HL-60/S4 treated with phorbol 12-myristate 13-acetate at 8.2 ng/mL for 4 days and 3 days (cell line): ENCODE measurements around the gene PRRC2A.

ENCODE experiments used
- in situ Hi-C: fragments of 300-500 bp; cut with MboI; formaldehyde crosslinking; loops from 2 replicates; pipeline ENCODE4 v1.15.0; 2022; ENCODE audit warnings: low sequenced_read_pairs

The PRRC2A gene

DNA sequence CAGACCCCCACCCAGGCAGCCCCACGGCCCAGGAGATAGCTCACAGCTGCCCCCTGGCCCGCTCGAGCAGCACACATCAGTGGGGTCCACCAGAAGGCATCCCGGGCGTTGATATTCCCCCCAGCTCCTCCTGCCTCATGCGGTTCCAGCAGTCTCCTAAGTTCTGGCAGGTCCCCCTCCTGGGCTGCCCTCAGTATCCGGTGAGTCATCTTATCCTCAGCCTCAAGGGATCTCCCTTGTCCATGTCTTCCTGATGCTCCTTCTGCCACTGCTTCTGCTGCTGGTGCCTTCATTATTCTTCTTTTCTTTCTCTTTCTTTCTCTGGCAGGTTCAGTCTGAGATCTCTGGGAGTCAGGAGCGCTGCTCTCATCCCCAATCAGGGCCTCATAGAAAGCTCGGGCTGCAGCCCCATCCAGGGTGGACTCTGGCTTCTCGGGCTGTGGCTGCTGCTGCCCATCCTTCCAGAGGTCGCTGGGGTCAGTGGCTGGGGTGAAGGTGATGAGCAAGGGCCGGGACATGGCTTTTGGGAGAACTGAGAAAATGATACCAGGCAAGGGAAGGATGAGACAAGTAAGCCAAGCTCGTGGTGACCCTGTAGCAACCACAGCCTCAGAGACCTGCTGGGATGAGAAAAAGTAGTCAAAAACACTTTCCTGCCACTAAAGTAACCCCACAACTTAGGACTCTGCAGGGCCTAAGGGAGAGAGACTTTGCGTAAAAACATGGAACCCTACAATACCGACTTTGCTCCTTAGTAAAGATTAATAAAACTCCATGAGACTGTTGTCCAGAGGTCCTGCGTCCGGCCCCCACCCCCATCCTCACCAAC is 43.7 kb downstream of the PRRC2A start:
- in situ Hi-C loops, result loop anchor here (25.0 kb wide), 1 partner anchor 298 kb away; the partner anchor contains the start of genes DXO, NELFE and SKIC2

DNA sequence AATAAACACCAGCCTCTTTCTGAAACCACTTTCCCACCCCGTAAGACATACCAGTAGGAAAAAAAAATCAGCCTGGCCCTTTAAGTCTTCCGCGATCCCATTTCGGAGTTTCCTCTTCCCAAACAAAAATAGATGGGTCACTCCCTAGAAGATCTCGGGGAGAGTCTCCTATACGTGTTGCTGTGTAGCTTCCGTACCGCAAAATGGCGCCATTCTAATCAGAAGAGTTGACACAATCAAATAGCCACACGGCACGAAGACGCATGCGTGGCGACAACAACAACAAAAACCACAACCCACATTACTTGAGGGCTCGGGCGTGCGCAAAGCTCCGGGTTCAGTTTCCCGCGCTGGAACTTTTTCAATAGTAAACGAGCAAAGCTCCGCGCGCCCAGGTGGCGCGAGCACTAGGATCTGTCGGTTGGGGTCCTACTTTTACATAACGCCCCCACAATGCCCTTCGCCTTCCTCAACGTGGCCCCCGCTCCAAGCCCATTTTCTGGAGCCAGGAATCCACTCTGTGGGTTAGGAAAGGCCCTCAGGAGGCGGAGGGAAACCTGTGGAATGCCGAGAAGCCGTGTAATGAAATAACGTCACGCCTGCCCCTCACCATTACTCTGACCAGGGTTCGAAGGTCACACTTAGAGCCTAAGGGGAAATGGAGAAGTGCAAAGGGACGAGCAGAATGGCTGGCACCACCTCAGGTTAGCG is 44.4 kb downstream of the PRRC2A start, which contains the start of gene GPANK1:
Gene GPANK1 (minus strand): TSS at position 208 of the 711 bp plus-strand sequence. CDS start 519 bp downstream, outside the sequence.
- in situ Hi-C loops, result loop anchor here (25.0 kb wide), 1 partner anchor 297 kb away; the partner anchor contains the start of genes DXO, NELFE and SKIC2

DNA sequence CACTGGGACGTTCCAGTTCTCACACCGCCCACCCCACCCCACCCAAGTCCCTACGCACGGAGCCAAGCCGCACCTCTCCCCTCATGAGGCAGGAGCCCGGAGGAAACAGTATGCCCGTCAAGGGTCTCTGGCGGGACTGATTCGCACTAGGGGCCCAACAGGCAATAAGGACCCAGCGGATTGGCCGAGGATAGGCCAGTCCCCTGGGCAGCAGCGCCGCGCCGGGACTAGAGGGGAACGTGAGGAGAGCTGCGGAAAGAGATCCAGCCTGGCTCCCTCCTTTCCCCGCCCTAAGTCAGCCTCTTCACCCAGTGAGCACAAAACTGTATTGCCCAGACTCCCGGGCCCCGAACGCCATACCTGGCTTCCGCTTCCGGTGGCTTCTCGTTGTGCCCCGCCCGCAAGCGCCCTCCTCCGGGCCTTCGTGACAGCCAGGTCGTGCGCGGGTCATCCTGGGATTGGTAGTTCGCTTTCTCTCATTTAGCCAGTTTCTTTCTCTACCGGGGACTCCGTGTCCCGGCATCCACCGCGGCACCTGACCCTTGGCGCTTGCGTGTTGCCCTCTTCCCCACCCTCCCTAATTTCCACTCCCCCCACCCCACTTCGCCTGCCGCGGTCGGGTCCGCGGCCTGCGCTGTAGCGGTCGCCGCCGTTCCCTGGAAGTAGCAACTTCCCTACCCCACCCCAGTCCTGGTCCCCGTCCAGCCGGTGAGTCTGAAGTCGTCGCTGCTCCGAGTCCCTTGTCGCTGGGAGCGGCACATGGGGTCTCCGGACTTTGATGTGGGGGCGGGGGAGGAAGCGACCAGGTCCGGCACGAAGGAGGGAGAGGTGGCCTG is 45.2 kb downstream of the PRRC2A start, which contains the start of gene CSNK2B:
Gene CSNK2B (plus strand): TSS at position 580 of the 836 bp plus-strand sequence. CDS start 752 bp downstream, outside the sequence.
- in situ Hi-C loops, result loop anchor here (25.0 kb wide), 1 partner anchor 297 kb away; the partner anchor contains the start of genes DXO, NELFE and SKIC2

DNA sequence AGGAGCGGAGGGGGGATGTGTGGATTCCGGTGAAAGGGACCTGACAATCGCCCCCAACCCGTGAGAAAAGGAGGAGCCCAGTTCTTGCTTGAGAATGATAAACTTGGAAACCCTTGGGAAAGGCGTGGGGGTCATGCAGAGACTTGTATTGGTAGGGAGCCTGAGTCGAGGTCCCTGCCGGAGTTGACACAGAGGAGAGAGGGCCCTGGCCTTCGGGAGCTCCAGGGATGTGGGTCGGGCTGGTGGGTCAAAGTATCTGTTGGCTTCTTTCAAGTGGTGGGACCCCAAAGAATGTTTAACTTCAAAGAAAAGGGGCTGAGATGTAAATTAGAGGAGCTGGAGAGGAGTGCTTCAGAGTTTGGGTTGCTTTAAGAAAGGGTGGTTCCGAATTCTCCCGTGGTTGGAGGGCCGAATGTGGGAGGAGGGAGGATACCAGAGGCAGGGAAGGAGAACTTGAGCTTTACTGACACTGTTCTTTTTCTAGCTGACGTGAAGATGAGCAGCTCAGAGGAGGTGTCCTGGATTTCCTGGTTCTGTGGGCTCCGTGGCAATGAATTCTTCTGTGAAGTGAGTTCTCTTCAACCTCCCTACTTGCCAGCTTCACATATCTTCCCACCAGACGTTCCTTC is 45.9 kb downstream of the PRRC2A start:
- in situ Hi-C loops, result loop anchor here (25.0 kb wide), 1 partner anchor 296 kb away; the partner anchor contains the start of genes DXO, NELFE and SKIC2

DNA sequence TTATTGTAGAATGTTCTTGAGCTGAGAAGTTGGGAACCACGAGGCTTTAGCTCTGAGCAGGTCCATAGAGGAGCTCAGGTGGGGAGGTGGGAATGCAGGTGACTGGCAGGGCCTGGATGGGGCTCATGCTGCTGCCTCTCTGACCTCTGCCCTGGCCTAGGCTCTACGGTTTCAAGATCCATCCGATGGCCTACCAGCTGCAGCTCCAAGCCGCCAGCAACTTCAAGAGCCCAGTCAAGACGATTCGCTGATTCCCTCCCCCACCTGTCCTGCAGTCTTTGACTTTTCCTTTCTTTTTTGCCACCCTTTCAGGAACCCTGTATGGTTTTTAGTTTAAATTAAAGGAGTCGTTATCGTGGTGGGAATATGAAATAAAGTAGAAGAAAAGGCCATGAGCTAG is 49.2 kb downstream of the PRRC2A start, which contains the start of gene LY6G5B:
Gene LY6G5B (plus strand): TSS at position 301 of the 400 bp plus-strand sequence. CDS start 975 bp downstream, outside the sequence.
- in situ Hi-C loops, result loop anchor here (25.0 kb wide), 1 partner anchor 293 kb away; the partner anchor contains the start of genes DXO, NELFE and SKIC2

DNA sequence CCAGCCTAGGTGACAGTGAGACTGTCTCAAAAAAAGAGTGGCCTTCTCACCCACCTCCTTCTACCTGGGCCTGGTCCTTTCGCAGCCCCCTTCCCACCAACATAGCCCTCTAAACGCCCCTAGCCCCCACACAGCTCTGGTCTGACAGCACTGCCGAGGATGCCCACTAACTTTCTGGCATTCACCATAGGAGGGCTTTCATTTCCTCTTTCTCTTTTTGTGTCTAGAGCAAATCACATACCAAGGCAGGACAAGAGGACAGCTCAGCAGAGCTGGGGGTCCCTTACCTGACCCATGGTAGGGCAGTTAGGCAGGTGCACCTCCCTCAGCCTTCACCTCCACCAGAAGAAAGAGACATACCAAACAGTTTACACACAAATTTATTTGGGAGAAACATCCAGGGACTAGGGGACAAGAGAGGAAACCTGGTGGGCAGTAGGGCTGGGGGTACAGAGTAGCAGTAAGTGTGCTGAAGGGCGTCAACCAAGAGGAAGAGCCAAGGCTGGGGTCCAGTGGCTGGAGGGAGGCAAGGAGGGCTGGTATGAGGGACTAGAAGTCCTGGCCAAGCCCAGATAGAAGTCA is 55.9 kb downstream of the PRRC2A start:
- in situ Hi-C loops, result no loop called here

DNA sequence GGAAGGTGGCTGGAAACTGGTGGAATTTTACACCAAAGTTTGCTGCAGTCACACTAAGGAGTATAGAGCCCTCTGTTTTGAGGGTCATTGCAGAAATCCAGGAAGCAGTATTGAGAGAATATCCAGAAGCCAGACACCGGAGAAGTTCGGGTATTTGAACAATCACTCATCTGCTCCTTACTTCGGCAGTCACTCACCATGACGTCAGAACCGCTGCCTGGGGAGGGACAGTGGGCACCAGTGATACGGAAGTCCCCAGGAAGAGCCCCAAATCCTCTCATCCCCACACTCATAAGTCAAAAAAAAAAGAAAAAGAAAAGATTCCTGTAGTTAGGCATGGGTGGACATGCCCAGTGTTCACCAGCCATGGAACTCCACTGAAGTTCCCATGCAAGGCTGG is 56.4 kb downstream of the PRRC2A start:
- in situ Hi-C loops, result no loop called here

DNA sequence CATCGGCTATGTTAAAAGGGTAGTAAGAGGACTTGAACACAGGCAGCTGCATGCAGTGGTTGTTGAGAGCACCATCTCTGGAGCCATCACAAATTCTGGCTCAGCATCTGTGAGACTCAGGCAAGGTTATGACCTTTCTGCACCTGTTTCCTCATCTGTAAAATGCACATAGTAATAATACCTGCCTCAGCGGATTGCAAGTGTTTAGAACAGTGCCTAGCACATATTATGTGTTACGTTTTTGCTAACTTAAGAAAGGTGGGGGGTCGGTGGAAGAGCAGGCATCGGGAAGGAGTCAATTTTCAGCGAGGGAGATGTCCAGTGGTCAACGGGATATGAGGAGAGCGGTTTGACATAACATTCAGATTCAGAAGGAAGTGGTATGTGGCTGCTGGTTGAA is 57.4 kb downstream of the PRRC2A start:
- in situ Hi-C loops, result no loop called here

DNA sequence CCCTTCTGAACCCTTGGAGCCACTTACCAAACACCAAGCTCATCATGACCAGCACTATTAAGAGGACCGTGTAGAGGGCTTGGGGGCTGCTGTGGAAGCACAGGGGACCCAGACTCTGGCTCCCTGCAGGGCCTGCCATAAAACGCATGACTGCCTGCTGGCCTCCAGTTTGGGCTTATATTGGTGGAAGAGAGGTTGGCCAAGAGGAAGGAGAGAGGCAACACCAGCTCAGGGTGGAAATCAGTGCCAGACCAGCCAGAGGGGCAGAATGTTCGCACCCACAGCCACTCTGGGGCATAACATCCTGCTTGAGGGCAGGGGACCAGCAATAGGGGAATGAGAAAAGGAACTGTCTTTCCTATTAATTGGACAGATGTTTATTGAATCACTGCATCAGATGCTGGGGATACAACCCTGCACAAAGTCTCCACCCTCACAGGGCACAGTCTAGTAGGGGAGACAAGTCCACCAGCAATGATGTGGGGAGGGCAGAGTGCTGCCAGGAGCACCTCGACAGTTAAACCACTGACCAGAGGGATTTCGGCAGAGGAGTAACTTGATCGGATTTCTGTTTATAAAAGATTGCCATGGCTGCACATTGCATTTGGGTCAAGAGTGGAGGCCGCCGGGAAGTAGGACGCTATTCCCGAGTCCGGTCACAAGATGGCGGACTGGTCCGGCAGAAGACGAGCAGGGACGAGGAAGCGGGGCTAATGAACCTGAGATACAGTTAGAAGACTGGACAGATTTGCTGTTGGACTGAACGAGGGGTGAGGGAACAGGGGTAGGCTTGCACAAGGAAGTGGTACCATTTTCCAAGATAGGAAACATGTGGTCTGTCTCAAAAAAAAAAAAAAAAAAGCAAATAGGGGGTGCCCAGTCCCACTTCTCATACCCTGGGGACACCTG is 60.0 kb downstream of the PRRC2A start, which contains the start of gene LY6G5C:
Gene LY6G5C (minus strand): TSS at position 842 of the 909 bp plus-strand sequence. CDS start 694 bp downstream, at position 148.
- in situ Hi-C loops, result loop anchor here (10.0 kb wide), 1 partner anchor 84 kb away; the partner anchor contains the start of gene SAPCD1

DNA sequence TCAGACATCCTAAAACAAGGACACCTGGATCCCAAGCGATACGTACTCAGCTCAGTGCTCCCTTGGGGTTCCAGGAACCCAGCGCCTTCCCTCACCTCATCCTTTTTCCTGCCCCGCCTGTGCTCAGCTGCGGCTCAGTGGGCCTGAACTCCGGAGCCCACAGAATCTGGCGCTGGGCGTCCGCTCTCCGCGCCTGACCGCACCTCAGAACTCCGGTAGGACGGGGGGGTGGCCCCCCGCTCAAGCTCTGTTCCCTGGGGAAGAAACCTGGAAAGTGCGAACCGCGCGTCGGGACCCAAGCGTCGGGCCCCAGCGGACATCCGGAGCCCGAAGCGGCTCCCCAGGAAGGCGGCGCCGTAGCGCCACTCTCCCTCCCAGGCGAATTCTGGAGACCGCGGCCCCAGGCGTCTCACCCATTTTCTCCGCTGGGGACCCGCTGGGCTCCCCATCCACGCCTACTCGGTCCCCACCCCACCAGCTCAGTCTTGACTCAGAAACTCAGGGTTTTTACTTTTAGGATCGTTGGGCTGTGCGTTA is 60.7 kb downstream of the PRRC2A start:
- in situ Hi-C loops, result loop anchor here (10.0 kb wide), 1 partner anchor 84 kb away; the partner anchor contains the start of gene SAPCD1

DNA sequence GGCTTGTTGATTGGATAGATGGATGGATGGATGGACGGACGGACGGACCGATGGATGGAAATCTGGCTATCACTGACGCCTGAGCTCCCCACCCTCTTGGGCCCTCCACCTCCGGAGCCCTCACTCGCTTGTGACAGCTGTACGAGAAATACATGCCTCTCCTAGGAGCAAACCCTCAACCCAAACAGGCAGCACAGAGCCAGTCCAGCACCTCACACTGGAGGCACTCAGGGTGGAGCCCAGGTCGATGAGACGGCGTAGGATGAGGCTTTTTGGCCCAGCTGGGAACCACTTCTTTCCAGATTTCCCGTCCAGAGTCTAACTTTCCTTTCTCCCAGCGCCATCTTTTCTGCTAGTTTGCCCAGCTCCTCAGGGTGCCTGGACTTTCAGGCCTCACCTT is 63.1 kb downstream of the PRRC2A start:
- in situ Hi-C loops, result loop anchor here (10.0 kb wide), 1 partner anchor 81 kb away; the partner anchor contains the start of gene SAPCD1

DNA sequence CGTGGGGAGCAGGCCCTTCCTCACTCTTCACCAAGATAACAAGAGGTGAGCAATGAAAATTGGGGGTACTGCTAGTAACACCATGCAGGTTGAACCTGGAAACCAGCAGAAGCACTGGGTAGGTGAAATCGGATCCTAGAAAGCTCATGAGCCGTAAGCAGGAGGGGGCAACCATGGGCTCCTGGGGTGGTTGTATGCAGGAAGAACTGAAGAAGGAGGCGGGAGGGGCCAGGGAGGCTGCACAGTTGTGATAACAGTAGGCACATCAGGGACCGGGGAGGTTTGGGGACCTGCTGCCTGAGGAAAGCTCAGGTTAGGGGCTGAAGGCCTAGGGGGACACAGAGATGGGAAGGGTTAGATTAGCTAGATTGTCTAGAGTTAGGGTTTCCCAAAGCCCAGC is 66.0 kb downstream of the PRRC2A start:
- in situ Hi-C loops, result loop anchor here (10.0 kb wide), 1 partner anchor 78 kb away; the partner anchor contains the start of gene SAPCD1

DNA sequence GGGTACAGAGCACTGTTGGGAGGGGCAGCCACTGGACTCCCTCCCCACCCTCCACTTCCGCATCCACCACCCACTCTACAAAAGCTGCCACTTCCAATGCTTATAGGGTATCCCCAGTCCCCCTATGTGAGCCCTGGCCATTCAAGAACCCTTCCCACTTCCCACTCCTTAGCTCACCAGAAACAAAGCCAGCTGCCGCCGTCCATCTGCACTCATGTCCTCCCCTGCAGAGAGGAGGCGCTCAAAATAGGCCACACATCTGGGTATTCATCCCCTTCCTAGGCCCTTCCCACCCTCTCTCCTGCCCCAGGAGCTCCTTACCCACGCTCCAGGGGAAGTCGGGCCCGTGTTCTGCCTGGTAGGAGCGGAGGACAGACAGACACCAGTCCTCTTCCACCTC is 66.8 kb downstream of the PRRC2A start:
- in situ Hi-C loops, result loop anchor here (10.0 kb wide), 1 partner anchor 77 kb away; the partner anchor contains the start of gene SAPCD1
